Ectodermal cell (in vitro differentiated cells): ENCODE results near the gene KRTAP10-3.

ENCODE experiments used
- H3K27ac ChIP-seq: 2 replicates; pipeline ENCODE4 v1.7.0; 2013; ENCODE audit warnings: mild to moderate bottlenecking, low read depth, low read length; ENCODE audit not compliant: insufficient read depth, poor library complexity, severe bottlenecking
- H3K27me3 ChIP-seq: 2 replicates; pipeline ENCODE4 v1.7.0; 2013; ENCODE audit warnings: mild to moderate bottlenecking, low read length; ENCODE audit not compliant: insufficient read depth, control insufficient read depth, poor library complexity, severe bottlenecking
- H3K36me3 ChIP-seq: one replicate; pipeline ENCODE4 v1.7.0; 2013; ENCODE audit warnings: low read length; ENCODE audit not compliant: control insufficient read depth, insufficient read depth
- H3K4me1 ChIP-seq: one replicate; pipeline ENCODE4 v1.7.0; 2013; ENCODE audit warnings: low read length; ENCODE audit not compliant: control insufficient read depth, insufficient read depth
- H3K4me3 ChIP-seq: 2 replicates; pipeline ENCODE4 v1.7.0; 2013; ENCODE audit warnings: low read depth, low read length, control low read depth; ENCODE audit not compliant: insufficient read depth
- H3K9me3 ChIP-seq: 2 replicates; pipeline ENCODE4 v1.7.0; 2013; ENCODE audit warnings: mild to moderate bottlenecking, low read length, moderate library complexity; ENCODE audit not compliant: control insufficient read depth
- WGBS, 2 experiments: methylation state at CpG; one replicate each; pipeline ENCODE4 v1.1.7; 2013; ENCODE audit warnings: missing lambda C conversion rate in 2 of 2; 5-methylcytosine and 5-hydroxymethylcytosine counted together

KRTAP10-3 gene

GRCh38 chr21:44508711-44509445 lies 49.7 kb downstream of the KRTAP10-3 start:
- H3K4me3 ChIP-seq = no peak overlapping the region
- no peaks in the 10 kb centered on the region for H3K9me3 ChIP-seq
- H3K27me3 ChIP-seq = peaks cover 3% of the 10 kb centered on the region
- WGBS, 2 experiments = 94% methylated on average over 30 of the region's 30 CpGs
- H3K27ac ChIP-seq = no peak overlapping the region
- H3K36me3 ChIP-seq = no peaks in the 10 kb centered on the region
- H3K4me1 ChIP-seq = peaks cover 11% of the 10 kb centered on the region

- Histone ChIP-seq H3K27ac (no peak overlapping the region), H3K9me3 (no peaks in the 10 kb centered on the region), H3K4me1 (peaks cover 11% of the 10 kb centered on the region), H3K27me3 (peaks cover 3% of the 10 kb centered on the region), H3K36me3 (no peaks in the 10 kb centered on the region), H3K4me3 (no peak overlapping the region)
- WGBS, 2 experiments = 93 to 94% methylated on average over 9 of the region's 9 CpGs
Observed at GRCh38 chr21:44508426-44508710, 50.2 kb downstream of the KRTAP10-3 start.
